Heart right ventricle (tissue), 16 donors: ENCODE measurements around the gene NACA. TPM values are rescaled to one million over a fixed set of nuclear protein-coding genes. Genes with fewer than 3 reads are reported as not detected.
"Not testable (repeated sequence)": the region's sequence is repeated elsewhere in the genome, so short reads cannot be mapped to it uniquely, and the experiment has no call there.

Experiments
- ATAC-seq, 8 donors: fragments of 200-7000 bp; cut with Tn5 transposase; one replicate each; pipeline ENCODE4 v1.9.1; 2020; ENCODE audit warnings: mild to moderate bottlenecking in 8 of 8, moderate library complexity in 8 of 8, moderate number of reproducible peaks in 1 of 8
- DNase-seq, 2 donors: peaks; one replicate each; pipeline ENCODE4 v3.0.0-alpha.2; 2020
- H3K27ac ChIP-seq, 10 donors: fragments of 200-600 bp; sonication (generic) in 2 of 10; one replicate each; pipeline versions ENCODE4 v1.5.0 to v1.8.0; 2020 to 2022; ENCODE audit warnings: mild to moderate bottlenecking in 3 of 10
- H3K27me3 ChIP-seq, 7 donors: fragments of 200-600 bp; one replicate each; pipeline ENCODE4 v1.8.0; 2021 to 2022; ENCODE audit warnings: mild to moderate bottlenecking in 2 of 7
- H3K36me3 ChIP-seq, 9 donors: fragments of 200-600 bp; sonication (generic) in 1 of 9; one replicate each; pipeline versions ENCODE4 v1.5.0 to v1.8.0; 2020 to 2022; ENCODE audit warnings: mild to moderate bottlenecking in 2 of 9
- H3K4me1 ChIP-seq, 9 donors: fragments of 200-600 bp; sonication (generic) in 1 of 9; one replicate each; pipeline versions ENCODE4 v1.5.0 to v1.8.0; 2020 to 2022; ENCODE audit warnings: mild to moderate bottlenecking in 4 of 9
- H3K4me3 ChIP-seq, 10 donors: fragments of 200-600 bp; sonication (generic) in 2 of 10; one replicate each; pipeline versions ENCODE4 v1.5.0 to v1.8.0; 2020 to 2022; ENCODE audit warnings: mild to moderate bottlenecking in 7 of 10, moderate library complexity in 2 of 10
- H3K9me3 ChIP-seq, 11 donors: fragments of 200-600 bp in 10 of 11; sonication (generic) in 2 of 11; one replicate each; pipeline versions ENCODE4 v1.5.0 to v1.8.0; 2013 to 2022; ENCODE audit warnings: mild to moderate bottlenecking in 2 of 11, control low read depth in 1 of 11, moderate library complexity in 1 of 11
- WGBS, 2 donors: extraction: QIAGEN DNeasy Blood & Tissue Kit; methylation state at CpG; one replicate each; pipeline ENCODE4 v1.1.7; 2013; ENCODE audit warnings: inconsistent platforms in 1 of 2; 5-methylcytosine and 5-hydroxymethylcytosine counted together
- intact Hi-C, 10 donors: fragments of 100-400 bp; cut with DNase I; formaldehyde crosslinking; loops; one replicate each; pipeline versions ENCODE4 v1.11.1 to v1.14.2; 2022
- polyA plus RNA-seq, 2 donors: library from polyadenylated mRNA; stranded (reverse); fragments of 200-250 nt; gene quantifications; one replicate each; pipeline ENCODE4 v1.2.3, GENCODE V29; 2013
- total RNA-seq, 10 donors: library from RNA; stranded (reverse); fragmentation: NEBNext Ultra II Directional in 3 of 10; extraction: Animal tissue kit (Norgen Biotek cat#: 25700) in 3 of 10; gene quantifications; one replicate each; pipeline versions ENCODE4 v1.2.1 to v1.2.4, GENCODE V29; 2021 to 2023
- TF ChIP-seq, protein P1 (sequence below), 9 donors: fragments of 200-600 bp; sonication (generic) in 2 of 9; IDR thresholded peaks; one replicate each; pipeline versions ENCODE4 v1.5.0 to v1.8.0; 2021 to 2022; ENCODE audit warnings: antibody characterized with exemption in 9 of 9, mild to moderate bottlenecking in 5 of 9, moderate library complexity in 1 of 9
- donor health status: Arrhythmogenic right ventricular cardiomyopathy.
- donor health status: ischemic (EF 13 %, LVEDD 7.1; RV severe dilation, severe dysfunction).
- donor health status: healthy with polysubstance abuse.
- donor health status: DM: no; HTN: yes; CAD: no.
- donor health status: DM: no; HTN: no; CAD: no.
- donor health status: ischemic (EF 25% LVEDD 6.9; RV normal size, moderate dysfunction).
- donor health status: ischemic (EF 25% LVEDD 5.7; RV mildly dilated, moderate dysfunction).
- donor health status: healthy.
- donor health status: DM: yes; HTN: yes; CAD: no.
- donor health status: Ischemic cardiomyopathy.
- donor health status: ischemic (EF 35%, LVEDD 5.7; RV mildly dilated, moderate dysfunction).
- donor health status: nonischemic (EF 11% LVEDD 7.7; RV severe dilation, severe dysfunction).
- donor health status: DM: yes; HTN: yes; CAD: no.
- donor health status: PGD.
- donor health status: ischemic (EF 29% LVEDD 5.4; RV normal size, mild dysfunction).
- donor health status: nonischemic (EF 23%, LVEDD 6.1; RV moderate dilation, normal function).

Gene NACA
- total and polyA plus RNA-seq, 12 donors = 476 to 1,249 (median 615) TPM

DNA sequence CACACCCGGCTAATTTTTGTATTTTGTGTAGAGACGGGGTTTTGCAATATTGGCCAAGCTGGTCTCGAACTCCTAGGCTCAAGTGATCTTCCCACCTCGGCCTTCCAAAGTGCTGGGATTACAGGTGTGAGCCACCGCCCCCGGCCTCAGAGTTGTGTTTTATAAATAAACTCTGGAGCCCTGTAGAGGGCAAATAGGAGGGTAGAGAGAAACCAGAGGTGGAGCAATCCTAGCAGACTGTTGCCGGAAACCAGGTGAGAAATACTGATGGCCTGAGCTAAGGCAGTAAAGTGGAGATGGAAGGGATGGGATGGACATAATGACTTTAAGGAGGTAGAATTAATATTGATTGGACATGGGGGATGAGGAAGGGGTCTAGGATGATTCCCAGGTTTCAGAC is 35.4 kb upstream of the NACA start:
- H3K4me3 ChIP-seq = no peak overlapping the region
- H3K27ac ChIP-seq = no peak overlapping the region
- intact Hi-C loops = loop anchor here in 5 of 10 donors (5.0 to 10.0 kb wide), 5 partner anchors 227 to 352 kb away; partner anchors contain the start of genes MYO1A (in 1 of the 5) and STAT6 (in 1 of the 5)
- ATAC-seq (no peak), DNase-seq (no peak)
- no peaks in the 10 kb centered on the region for H3K27me3 ChIP-seq
- WGBS, 2 donors = 80 to 85% methylated on average over 7 of the region's 7 CpGs
- no peaks in the 10 kb centered on the region for H3K4me1 ChIP-seq
- peaks cover 0 to 12% (median 4%) of the 10 kb centered on the region in 11 donors for H3K9me3 ChIP-seq
- TF ChIP-seq, protein P1, sequence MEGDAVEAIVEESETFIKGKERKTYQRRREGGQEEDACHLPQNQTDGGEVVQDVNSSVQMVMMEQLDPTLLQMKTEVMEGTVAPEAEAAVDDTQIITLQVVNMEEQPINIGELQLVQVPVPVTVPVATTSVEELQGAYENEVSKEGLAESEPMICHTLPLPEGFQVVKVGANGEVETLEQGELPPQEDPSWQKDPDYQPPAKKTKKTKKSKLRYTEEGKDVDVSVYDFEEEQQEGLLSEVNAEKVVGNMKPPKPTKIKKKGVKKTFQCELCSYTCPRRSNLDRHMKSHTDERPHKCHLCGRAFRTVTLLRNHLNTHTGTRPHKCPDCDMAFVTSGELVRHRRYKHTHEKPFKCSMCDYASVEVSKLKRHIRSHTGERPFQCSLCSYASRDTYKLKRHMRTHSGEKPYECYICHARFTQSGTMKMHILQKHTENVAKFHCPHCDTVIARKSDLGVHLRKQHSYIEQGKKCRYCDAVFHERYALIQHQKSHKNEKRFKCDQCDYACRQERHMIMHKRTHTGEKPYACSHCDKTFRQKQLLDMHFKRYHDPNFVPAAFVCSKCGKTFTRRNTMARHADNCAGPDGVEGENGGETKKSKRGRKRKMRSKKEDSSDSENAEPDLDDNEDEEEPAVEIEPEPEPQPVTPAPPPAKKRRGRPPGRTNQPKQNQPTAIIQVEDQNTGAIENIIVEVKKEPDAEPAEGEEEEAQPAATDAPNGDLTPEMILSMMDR (IDR thresholded peaks at IDR 0.05) = no peak
- no peaks in the 10 kb centered on the region for H3K36me3 ChIP-seq

- Histone ChIP-seq H3K9me3 (peaks cover 0 to 12% (median 4%) of the 10 kb centered on the region in 11 donors), H3K4me3 (no peak overlapping the region), H3K36me3 (no peaks in the 10 kb centered on the region), H3K4me1 (no peaks in the 10 kb centered on the region), H3K27ac (no peak overlapping the region), H3K27me3 (no peaks in the 10 kb centered on the region)
- DNase-seq (no peak), ATAC-seq (no peak)
- WGBS, 2 donors = 72 to 77% methylated on average over 6 of the region's 6 CpGs
- TF ChIP-seq, protein P1 (IDR thresholded peaks at IDR 0.05) = no peak
- intact Hi-C loops = loop anchor here in 6 of 10 donors (5.0 to 10.0 kb wide), 7 partner anchors 228 to 353 kb away; partner anchors contain the start of genes STAT6 (in 1 of the 6) and ZBTB39 (in 1 of the 6)
These were observed 34.3 kb upstream of the NACA start for GRCh38 chr12:56759263-56759908.

GRCh38 chr12:56758728-56759262 is 33.7 kb upstream of the NACA start:
- Histone ChIP-seq H3K9me3 (peaks cover 0 to 12% (median 4%) of the 10 kb centered on the region in 11 donors), H3K27me3 (no peaks in the 10 kb centered on the region), H3K27ac (no peak overlapping the region), H3K4me1 (no peaks in the 10 kb centered on the region), H3K4me3 (no peak overlapping the region), H3K36me3 (no peaks in the 10 kb centered on the region)
- intact Hi-C loops = loop anchor here in 6 of 10 donors (5.0 to 10.0 kb wide), 7 partner anchors 229 to 354 kb away; partner anchors contain the start of genes STAT6 (in 1 of the 6) and ZBTB39 (in 1 of the 6)
- DNase-seq (no peak), ATAC-seq (no peak)
- TF ChIP-seq, protein P1 (IDR thresholded peaks at IDR 0.05) = no peak
- 86% methylated on average over 3 of the region's 3 CpGs for WGBS, 2 donors

DNA sequence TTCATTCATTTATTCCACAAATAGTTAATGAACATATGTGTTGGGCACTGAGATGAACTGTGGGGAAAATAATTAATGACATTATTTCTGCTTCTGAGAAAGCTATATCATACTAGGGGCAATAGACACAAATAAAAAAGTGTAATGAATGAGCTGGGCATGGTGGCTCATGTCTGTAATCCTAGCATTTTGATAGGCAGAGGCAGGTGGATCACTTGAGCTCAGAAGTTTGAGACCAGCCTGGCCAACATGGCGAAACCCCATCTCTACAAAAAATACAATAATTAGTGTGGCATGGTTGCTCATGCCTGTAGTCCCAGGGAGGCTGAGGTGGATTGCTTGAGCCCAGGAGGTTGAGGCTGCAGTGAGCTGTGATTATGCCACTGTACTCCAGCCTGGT is 32.9 kb upstream of the NACA start:
- WGBS, 2 donors = 93 to 95% methylated on average over 1 of the region's 1 CpG
- DNase-seq, H3K36me3 ChIP-seq, ATAC-seq, H3K27ac ChIP-seq, H3K27me3 ChIP-seq, H3K4me1 ChIP-seq, H3K4me3 ChIP-seq: not testable (repeated sequence)
- H3K9me3 ChIP-seq = peaks cover 0 to 12% (median 4%) of the 10 kb centered on the region in 11 donors
- intact Hi-C loops = loop anchor here in 7 of 10 donors (1.0 to 10.0 kb wide), 8 partner anchors 229 to 354 kb away; partner anchors contain the start of genes STAT6 (in 1 of the 7) and ZBTB39 (in 1 of the 7)
